Measurements from ENCODE around the gene ATP5F1D. TPM values are rescaled to one million over a fixed set of nuclear protein-coding genes. Genes with fewer than 3 reads are reported as not detected.
A peak's percentile ranks its signal among the peaks of the same experiment; 100 is the strongest.

Gene ATP5F1D
- total RNA-seq, 1 donor from 2014 or later: 692 TPM

- intact Hi-C loops (cut with DNase I): no loop called here
- ATAC-seq (ENCODE audit: poor library complexity) (peak; percentile 43), DNase-seq (peak; percentile 94)
Observed at GRCh38 chr19:1252221-1252820, 10.8 kb downstream of the ATP5F1D start.

GRCh38 chr19:1252821-1253513 lies 11.4 kb downstream of the ATP5F1D start:
- peak; percentile 37 for ATAC-seq (ENCODE audit: poor library complexity)
- DNase-seq: peak; percentile 94
- intact Hi-C loops (cut with DNase I): no loop called here

GRCh38 chr19:1253514-1254080 lies 12.0 kb downstream of the ATP5F1D start:
- ATAC-seq (ENCODE audit: poor library complexity): no peak
- no peak for DNase-seq
- intact Hi-C loops (cut with DNase I): no loop called here

- ATAC-seq (ENCODE audit: poor library complexity): no peak
- no peak for DNase-seq
- intact Hi-C loops (cut with DNase I): no loop called here
Observed at GRCh38 chr19:1254081-1254527, 12.6 kb downstream of the ATP5F1D start.

- intact Hi-C loops (cut with DNase I): no loop called here
- ATAC-seq (ENCODE audit: poor library complexity): no peak
- DNase-seq: no peak
Observed at GRCh38 chr19:1254530-1255185, 13.1 kb downstream of the ATP5F1D start.

GRCh38 chr19:1255186-1256161 lies 13.9 kb downstream of the ATP5F1D start:
- ATAC-seq (ENCODE audit: poor library complexity): no peak
- DNase-seq: no peak
- intact Hi-C loops (cut with DNase I): no loop called here

GRCh38 chr19:1256646-1257474 lies 15.3 kb downstream of the ATP5F1D start:
- no peak for DNase-seq
- no peak for ATAC-seq (ENCODE audit: poor library complexity)
- intact Hi-C loops (cut with DNase I): no loop called here

GRCh38 chr19:1257475-1258162 lies 16.1 kb downstream of the ATP5F1D start:
- no peak for DNase-seq
- no peak for ATAC-seq (ENCODE audit: poor library complexity)
- intact Hi-C loops (cut with DNase I): no loop called here

- no peak for ATAC-seq (ENCODE audit: poor library complexity)
- no peak for DNase-seq
- intact Hi-C loops (cut with DNase I): no loop called here
Observed at GRCh38 chr19:1258163-1258492, 16.6 kb downstream of the ATP5F1D start.

GRCh38 chr19:1258707-1259205 lies 17.2 kb downstream of the ATP5F1D start:
- no peak for DNase-seq
- no peak for ATAC-seq (ENCODE audit: poor library complexity)
- intact Hi-C loops (cut with DNase I): no loop called here

- intact Hi-C loops (cut with DNase I): no loop called here
- DNase-seq (peak; percentile 89), ATAC-seq (ENCODE audit: poor library complexity) (peak; percentile 28)
Observed at GRCh38 chr19:1259206-1259875, 17.8 kb downstream of the ATP5F1D start.

- DNase-seq (no peak), ATAC-seq (ENCODE audit: poor library complexity) (no peak)
- intact Hi-C loops (cut with DNase I): no loop called here
Observed at GRCh38 chr19:1259876-1260748, 18.6 kb downstream of the ATP5F1D start.

- ATAC-seq (ENCODE audit: poor library complexity): peak; percentile 87
- intact Hi-C loops (cut with DNase I): no loop called here
- DNase-seq: peak; percentile 98
Observed at GRCh38 chr19:1260749-1261537, 19.4 kb downstream of the ATP5F1D start.

GRCh38 chr19:1261538-1261797 lies 19.9 kb downstream of the ATP5F1D start:
- intact Hi-C loops (cut with DNase I): no loop called here
- no peak for ATAC-seq (ENCODE audit: poor library complexity)

More at GRCh38 chr19:1261538-1261797, 19.9 kb downstream of the ATP5F1D start:
- no peak for DNase-seq

All from Right ventricle myocardium superior (tissue), 1 donor.